WI38 (cell line): ENCODE results near the gene UBAC2.

Experiments
- H3K4me3 ChIP-seq: 2 replicates; pipeline ENCODE4 v1.5.1; 2011; ENCODE audit warnings: low read depth, mild to moderate bottlenecking, control low read depth, low read length
- CTCF ChIP-seq: IDR thresholded peaks from 2 replicates; pipeline ENCODE4 v1.5.1; 2012; ENCODE audit warnings: low read depth, mild to moderate bottlenecking, control low read depth, low read length

UBAC2 gene

DNA sequence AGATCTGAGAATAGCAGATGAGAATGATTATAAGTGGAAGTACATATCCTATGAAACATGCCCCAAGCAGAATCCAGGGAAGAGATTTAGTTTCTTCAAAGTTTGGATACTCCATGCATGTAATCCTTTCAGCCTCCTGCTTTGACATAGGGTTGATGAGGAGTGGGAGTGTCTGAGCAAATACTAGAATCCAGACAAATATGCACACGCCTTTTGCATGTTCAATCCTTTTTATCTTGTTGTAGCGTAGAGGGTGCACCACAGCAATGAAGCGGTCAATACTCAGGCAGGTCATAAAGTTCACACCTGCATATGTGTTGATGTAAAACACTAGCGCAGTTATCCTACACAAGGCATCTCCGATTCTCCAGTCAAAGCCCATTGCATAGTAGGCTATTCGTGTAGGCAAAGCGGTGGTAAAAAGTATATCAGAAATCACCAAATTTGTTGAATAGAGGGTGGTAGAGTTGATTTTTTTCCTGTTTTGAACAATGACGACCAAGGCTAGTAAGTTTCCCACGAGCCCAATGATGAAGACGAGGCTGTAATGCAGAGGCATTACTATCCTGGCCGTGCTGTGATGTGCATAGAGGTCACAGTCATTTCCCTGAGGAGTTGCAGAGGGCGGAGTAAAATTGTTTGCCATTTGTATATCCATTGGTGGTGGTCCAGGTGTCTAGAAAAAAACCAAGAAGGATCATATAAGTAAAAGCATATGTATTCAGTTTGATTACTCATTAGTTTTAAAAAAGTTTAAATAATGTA is 95.0 kb downstream of the UBAC2 start:
- no peak overlapping the region for H3K4me3 ChIP-seq
- TF ChIP-seq CTCF, result no peak

DNA sequence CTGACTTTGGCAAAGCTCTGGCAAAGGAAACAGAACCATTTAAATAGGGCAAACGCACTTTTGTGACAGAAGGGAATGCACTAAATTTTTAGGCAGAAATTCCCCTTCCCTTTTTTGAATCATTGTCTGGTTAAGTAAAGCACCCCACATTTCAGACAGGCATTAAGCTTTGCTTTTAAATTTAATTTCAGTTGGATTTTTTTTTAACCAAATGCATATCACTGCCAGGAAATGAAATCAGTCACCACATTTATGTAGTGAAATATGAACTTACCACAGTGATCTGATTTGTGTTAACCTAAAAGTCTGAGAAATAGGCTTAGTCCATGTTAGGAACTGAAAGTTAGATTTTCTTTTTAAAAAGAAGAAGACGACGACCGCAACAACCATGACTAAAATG is 95.7 kb downstream of the UBAC2 start:
- H3K4me3 ChIP-seq, result no peak overlapping the region
- no peak for TF ChIP-seq CTCF

GRCh38 chr13:99297331-99297730 is 96.7 kb downstream of the UBAC2 start:
- H3K4me3 ChIP-seq, result no peak overlapping the region
- TF ChIP-seq CTCF, result no peak

GRCh38 chr13:99298056-99298455 is 97.4 kb downstream of the UBAC2 start:
- H3K4me3 ChIP-seq, result no peak overlapping the region
- TF ChIP-seq CTCF, result no peak

GRCh38 chr13:99299256-99299919 is 98.7 kb downstream of the UBAC2 start:
- H3K4me3 ChIP-seq, result no peak overlapping the region
- TF ChIP-seq CTCF, result no peak

DNA sequence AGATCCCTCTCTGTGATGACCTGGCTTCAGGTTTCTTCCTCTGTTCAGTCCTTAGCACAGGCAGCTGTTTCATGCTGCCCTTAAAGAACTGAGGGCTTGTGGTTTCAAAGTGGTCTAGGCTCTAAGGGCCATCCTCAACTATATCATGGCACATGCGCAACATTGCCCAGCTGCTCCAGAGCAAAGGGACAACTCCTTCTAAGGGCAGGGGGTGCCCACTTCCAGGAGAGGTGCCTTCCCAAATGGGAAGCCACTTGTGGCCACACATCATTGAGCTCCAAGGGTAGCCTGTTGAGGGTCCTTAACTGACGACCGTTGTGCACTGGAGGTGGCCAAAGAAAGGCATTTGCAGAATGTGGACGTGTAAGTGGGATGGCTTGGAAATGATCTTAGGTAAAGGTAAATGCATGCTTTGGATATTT is 99.3 kb downstream of the UBAC2 start:
- no peak overlapping the region for H3K4me3 ChIP-seq
- no peak for TF ChIP-seq CTCF
